GM12878 (cell line): ENCODE data around the gene ZBED2. TPM values are rescaled to one million over a fixed set of nuclear protein-coding genes. Genes with fewer than 3 reads are reported as not detected.

Experiments
- ATAC-seq: fragments of 200-7000 bp; cut with Tn5 transposase; 3 replicates; pipeline ENCODE4 v1.9.1; 2020; ENCODE audit warnings: mild to moderate bottlenecking, moderate library complexity
- BruUV-seq: library from RNA; stranded (reverse); fragments of 400-500 nt; replicated peaks from 2 replicates; lab custom pipeline; 2021; lab: Mats Ljungman, UMichigan
- CTCF ChIA-PET: fragments of 300-600 bp; sonication (Branson Sonifier 250); formaldehyde crosslinking; extraction: SDS; loops from one replicate; lab custom pipeline; 2021; ENCODE audit warnings: inconsistent platforms; lab: Yijun Ruan, JAX
- POLR2A ChIA-PET: fragments of 350-600 bp; formaldehyde crosslinking; extraction: SDS; loops from one replicate; lab custom pipeline; 2021; ENCODE audit warnings: inconsistent platforms; lab: Charles Lee
- RAD21 ChIA-PET: fragments of 300-600 bp; sonication (Branson Sonifier 250); formaldehyde crosslinking; loops from one replicate; lab custom pipeline; 2023; ENCODE audit warnings: antibody characterized with exemption; ENCODE audit not compliant: unreplicated experiment; lab: Charles Lee
- SMC1A ChIA-PET: fragments of 300-600 bp; sonication (Branson Sonifier 250); formaldehyde crosslinking; loops from one replicate; lab custom pipeline; 2023; ENCODE audit not compliant: unreplicated experiment, uncharacterized antibody; lab: Charles Lee
- DNase-seq: peaks from one replicate; pipeline ENCODE4 v3.0.0-alpha.2; 2011; ENCODE audit warnings: low read depth, low spot score
- FAIRE-seq: peaks from 3 replicates; lab custom pipeline; 2011; peaks lifted over from hg19 to GRCh38; lab: Jason Lieb, UNC
- H2AFZ ChIP-seq: 2 replicates; pipeline ENCODE4 v1.6.0; 2011; ENCODE audit warnings: low read depth, low read length, control low read depth; ENCODE audit not compliant: control insufficient read depth
- H3K27ac ChIP-seq: 2 replicates; pipeline ENCODE4 v1.5.1; 2011; ENCODE audit warnings: control low read depth; ENCODE audit not compliant: control insufficient read depth, insufficient read depth
- H3K27me3 ChIP-seq, 2 experiments: replicated peaks in 1 of 2; 2 replicates each; pipeline versions ENCODE4 v1.6.0 to v1.6.1; 2011; ENCODE audit warnings: low read length in 1 of 2; ENCODE audit not compliant: control insufficient read depth in 2 of 2, insufficient read depth in 2 of 2
- H3K36me3 ChIP-seq, 2 experiments: 2 replicates each; pipeline ENCODE4 v1.5.1; 2011; ENCODE audit warnings: low read length in 1 of 2; ENCODE audit not compliant: control insufficient read depth in 2 of 2, insufficient read depth in 2 of 2
- H3K4me1 ChIP-seq: 2 replicates; pipeline ENCODE4 v1.6.1; 2011; ENCODE audit warnings: mild to moderate bottlenecking, low read length, moderate library complexity, mixed read lengths; ENCODE audit not compliant: control insufficient read depth, insufficient read depth
- H3K4me2 ChIP-seq: 2 replicates; pipeline ENCODE4 v1.6.0; 2011; ENCODE audit warnings: control low read depth; ENCODE audit not compliant: control insufficient read depth, insufficient read depth
- H3K4me3 ChIP-seq: fragments of 200-600 bp; sonication (generic); 2 replicates; pipeline ENCODE4 v1.5.1; 2016
- H3K79me2 ChIP-seq: 2 replicates; pipeline ENCODE4 v1.6.0; 2011; ENCODE audit warnings: low read length; ENCODE audit not compliant: control insufficient read depth, insufficient read depth
- H3K9ac ChIP-seq: 2 replicates; pipeline ENCODE4 v1.8.0; 2011; ENCODE audit warnings: low read length, control low read depth, mixed read lengths; ENCODE audit not compliant: control insufficient read depth, insufficient read depth
- H3K9me3 ChIP-seq: replicated peaks from 3 replicates; pipeline ENCODE4 v1.5.1; 2011; ENCODE audit warnings: mild to moderate bottlenecking, low read length; ENCODE audit not compliant: control insufficient read depth, insufficient read depth
- H4K20me1 ChIP-seq: 2 replicates; pipeline ENCODE4 v1.6.0; 2011; ENCODE audit not compliant: control insufficient read depth, insufficient read depth
- ASH2L ChIP-seq: fragments of 300-600, 200-600 bp; sonication (generic); IDR thresholded peaks from 2 replicates; pipeline ENCODE4 v1.6.1; 2017; ENCODE audit warnings: low read depth, mild to moderate bottlenecking, borderline replicate concordance
- BCL3 ChIP-seq: IDR thresholded peaks from 2 replicates; pipeline ENCODE4 v1.6.1; 2011; ENCODE audit warnings: borderline replicate concordance, low read depth, mild to moderate bottlenecking, moderate library complexity, low read length; ENCODE audit not compliant: insufficient read depth, poor library complexity, severe bottlenecking
- EZH2 ChIP-seq: IDR thresholded peaks from 2 replicates; pipeline ENCODE4 v1.6.1; 2012; ENCODE audit warnings: low read depth, mild to moderate bottlenecking, control low read depth, inconsistent platforms, low read length, borderline replicate concordance; ENCODE audit not compliant: control insufficient read depth
- HDGF ChIP-seq: fragments of 450-650 bp; IDR thresholded peaks from 2 replicates; pipeline ENCODE4 v1.6.1; 2016; ENCODE audit warnings: antibody characterized with exemption
- MEF2B ChIP-seq: fragments of 450-650 bp; IDR thresholded peaks from 2 replicates; pipeline ENCODE4 v1.6.1; 2018; ENCODE audit warnings: mild to moderate bottlenecking, moderate library complexity; ENCODE audit not compliant: partially characterized antibody, poor library complexity, severe bottlenecking
- PAX8 ChIP-seq: fragments of 450-650 bp; IDR thresholded peaks from 2 replicates; pipeline ENCODE4 v1.6.1; 2017; ENCODE audit warnings: mild to moderate bottlenecking, moderate library complexity
- SPI1 ChIP-seq: IDR thresholded peaks from 2 replicates; pipeline ENCODE4 v1.6.1; 2011; ENCODE audit warnings: low read depth, mild to moderate bottlenecking, low read length, moderate library complexity, borderline replicate concordance; ENCODE audit not compliant: insufficient read depth
- TBL1XR1 ChIP-seq: IDR thresholded peaks from 2 replicates; pipeline ENCODE4 v1.6.1; 2012; ENCODE audit warnings: low read depth, low read length, improper control_type of control experiment
- ZBTB11 ChIP-seq: fragments of 450-650 bp; formaldehyde crosslinking; IDR thresholded peaks from 2 replicates; pipeline ENCODE4 v1.5.0; 2022; ENCODE audit warnings: mild to moderate bottlenecking, missing genetic modification characterization
- ZNF207 ChIP-seq: fragments of 450-650 bp; IDR thresholded peaks from 2 replicates; pipeline ENCODE4 v1.6.1; 2014; ENCODE audit warnings: antibody characterized with exemption, mild to moderate bottlenecking, borderline replicate concordance
- ZNF622 ChIP-seq: fragments of 450-650 bp; IDR thresholded peaks from 2 replicates; pipeline ENCODE4 v1.6.1; 2017; ENCODE audit warnings: mild to moderate bottlenecking, inconsistent platforms
- ZZZ3 ChIP-seq: IDR thresholded peaks from 2 replicates; pipeline ENCODE4 v1.6.1; 2011; ENCODE audit warnings: low read depth; ENCODE audit not compliant: control insufficient read depth, insufficient read length
- WGBS: methylation state at CpG from one replicate; pipeline ENCODE4 v1.1.6; 2016; ENCODE audit warnings: low lambda C conversion rate; ENCODE audit not compliant: insufficient replicate concordance, insufficient coverage; ENCODE audit errors: missing lambda C conversion rate; 5-methylcytosine and 5-hydroxymethylcytosine counted together
- in situ Hi-C: fragments of 300-500 bp; cut with MboI; formaldehyde crosslinking; loops from 9 replicates; pipeline ENCODE4 v1.14.3; 2018; ENCODE audit warnings: mixed read lengths
- intact Hi-C: fragments of 100-400 bp; cut with micrococcal nuclease; formaldehyde crosslinking; loops from one replicate; pipeline ENCODE4 v1.14.2; 2022; ENCODE audit not compliant: unreplicated experiment
- polyA plus RNA-seq, 11 experiments: library from polyadenylated mRNA; depleted of rRNA in 4 of 11; unstranded in 6 of 11; stranded (reverse) in 5 of 11; fragments of >200 nt; fragmentation: Nextera tagmentation in 4 of 11; fragmentation: Illumina TruSeq in 1 of 11; extraction: Ambion mirVana in 4 of 11; extraction: Trizol in 1 of 11; gene quantifications; 1 replicate in 1 of 11; 2 replicates in 10 of 11; pipeline versions ENCODE4 v1.2.1 to v1.2.3, GENCODE V29; 2011 to 2016; ENCODE audit warnings: inconsistent platforms in 2 of 11, missing spikeins in 2 of 11, low read depth in 1 of 11
- total RNA-seq, 4 experiments: library from RNA; depleted of rRNA in 3 of 4; stranded (reverse); fragments of >200 nt in 3 of 4; fragmentation: Illumina TruSeq in 1 of 4; extraction: Trizol in 1 of 4; gene quantifications; 2 replicates each; pipeline versions ENCODE4 v1.2.1 to v1.2.3, GENCODE V29; 2013 to 2021

ZBED2 gene
- total and polyA plus RNA-seq, 10 of the 15 experiments (the other 5 are each of a cell fraction or from before 2014, with no cell fraction given) = 0.02 to 0.24 (median 0.08) TPM; not detected in 3

GRCh38 chr3:111548756-111549155 is 46.4 kb downstream of the ZBED2 start (continued):
- TF ChIP-seq ZNF207 (no peak), ZZZ3 (no peak), HDGF (no peak), ZNF622 (no peak), ASH2L (no peak), EZH2 (no peak), ZBTB11 (CRISPR knock-in tag) (no peak)

GRCh38 chr3:111548092-111548491 is 47.1 kb downstream of the ZBED2 start:
- ChIA-PET RAD21 (interaction anchor here (1.0 to 2.2 kb wide), 5 partner anchors 9 to 167 kb away, joined by 3 to 10 read pairs (median 4); no protein-coding TSS in a partner anchor), CTCF (interaction anchor here (0.5 to 1.6 kb wide), 4 partner anchors 9 to 466 kb away, joined by 3 to 7 read pairs (median 5); no protein-coding TSS in a partner anchor), SMC1A (interaction anchor here (0.9 to 2.5 kb wide), 9 partner anchors 9 to 146 kb away, joined by 3 to 13 read pairs (median 5); partner anchors contain the start of gene ZBED2), POLR2A (no interaction called here)
- Histone ChIP-seq H3K4me2 (peak overlapping the region; percentile 61), H2AFZ (peak overlapping the region; percentile 8; the same call in 1 of the 2 replicates), H3K36me3 (no peaks in the 10 kb centered on the region), H3K4me1 (peaks cover 12% of the 10 kb centered on the region), H3K9me3 (no peaks in the 10 kb centered on the region), H3K27me3 (no peaks in the 10 kb centered on the region; a peak in 1 of 4 replicates), H3K27ac (no peak overlapping the region), H3K9ac (no peak overlapping the region), H3K4me3 (no peak overlapping the region; the same call in 1 of the 2 replicates), H4K20me1 (no peaks in the 10 kb centered on the region), H3K79me2 (no peaks in the 10 kb centered on the region)
- ATAC-seq (peak; percentile 76), DNase-seq (no peak), FAIRE-seq (no peak)
- 0% methylated on average over 1 of the region's 1 CpG for WGBS
- TF ChIP-seq TBL1XR1 (0 out of 2 replicates have a peak, but pooled peaks have one; percentile 33), PAX8 (no peak), BCL3 (no peak), SPI1 (peak; percentile 18; the same call in 1 of the 2 replicates), MEF2B (peak; percentile 41)
- in situ Hi-C loops (no loop called here), intact Hi-C loops (loop anchor here (10.0 kb wide), 1 partner anchor 463 kb away; no protein-coding TSS in a partner anchor)
- BruUV-seq = no TSS peak
